A673 (cell line): ENCODE measurements around the gene CREB3L1. TPM values are rescaled to one million over a fixed set of nuclear protein-coding genes. Genes with fewer than 3 reads are reported as not detected.
A peak's percentile ranks its signal among the peaks of the same experiment; 100 is the strongest.

Experiments
- BruUV-seq: library from RNA; stranded (reverse); fragments of 400-500 nt; replicated peaks from 2 replicates; lab custom pipeline; 2021; lab: Mats Ljungman, UMichigan
- CTCF ChIA-PET: fragments of 300-600 bp; sonication (Branson Sonifier 250); formaldehyde crosslinking; loops from one replicate; lab custom pipeline; 2022; ENCODE audit warnings: antibody characterized with exemption; lab: Charles Lee
- POLR2A ChIA-PET: fragments of 300-600 bp; sonication (Branson Sonifier 250); formaldehyde crosslinking; loops from one replicate; lab custom pipeline; 2022; ENCODE audit warnings: antibody characterized with exemption; ENCODE audit not compliant: low non-redundant PET; lab: Charles Lee
- DNase-seq: peaks from one replicate; pipeline ENCODE4 v3.0.0-alpha.2; 2015; ENCODE audit warnings: low spot score
- H3K27ac ChIP-seq: fragments of 200-600 bp; sonication (generic); 2 replicates; pipeline ENCODE4 v1.5.1; 2016; ENCODE audit warnings: mixed run types, low read depth, mild to moderate bottlenecking, mixed read lengths, antibody characterized with exemption, low read length; ENCODE audit not compliant: poor library complexity, severe bottlenecking
- H3K27me3 ChIP-seq: fragments of 200-600 bp; sonication (generic); replicated peaks from 2 replicates; pipeline ENCODE4 v1.6.1; 2017; ENCODE audit warnings: mixed run types, low read depth, mild to moderate bottlenecking, mixed read lengths, antibody characterized with exemption, low read length; ENCODE audit not compliant: insufficient read depth, poor library complexity
- H3K36me3 ChIP-seq: fragments of 200-600 bp; sonication (generic); 2 replicates; pipeline ENCODE4 v1.6.1; 2016; ENCODE audit warnings: mixed run types, mild to moderate bottlenecking, mixed read lengths, antibody characterized with exemption, low read length; ENCODE audit not compliant: insufficient read depth, poor library complexity, severe bottlenecking
- H3K4me1 ChIP-seq: fragments of 200-600 bp; sonication (generic); 2 replicates; pipeline ENCODE4 v1.6.1; 2017; ENCODE audit warnings: mixed run types, mild to moderate bottlenecking, mixed read lengths, antibody characterized with exemption, low read length; ENCODE audit not compliant: insufficient read depth, poor library complexity, severe bottlenecking
- H3K4me3 ChIP-seq: fragments of 200-600 bp; sonication (generic); 2 replicates; pipeline ENCODE4 v1.5.1; 2016; ENCODE audit warnings: low read depth, mixed run types, mild to moderate bottlenecking, mixed read lengths, low read length; ENCODE audit not compliant: poor library complexity, severe bottlenecking
- H3K9me3 ChIP-seq: fragments of 200-600 bp; sonication (generic); 2 replicates; pipeline ENCODE4 v1.6.1; 2016; ENCODE audit warnings: mixed run types, low read depth, mild to moderate bottlenecking, mixed read lengths, antibody characterized with exemption, low read length; ENCODE audit not compliant: poor library complexity, severe bottlenecking
- EZH2 ChIP-seq: fragments of 200-600 bp; sonication (generic); IDR thresholded peaks from 2 replicates; pipeline ENCODE4 v1.6.1; 2017; ENCODE audit warnings: borderline replicate concordance, low read depth, mild to moderate bottlenecking, mixed read lengths, antibody characterized with exemption, low read length; ENCODE audit not compliant: poor library complexity, severe bottlenecking
- intact Hi-C: fragments of 100-400 bp; cut with micrococcal nuclease; formaldehyde crosslinking; loops from one replicate; pipeline ENCODE4 v1.10.0; 2022; ENCODE audit not compliant: unreplicated experiment
- total RNA-seq: library from RNA; stranded (reverse); gene quantifications from 2 replicates; pipeline ENCODE4 v1.2.3, GENCODE V29; 2021
- TF ChIP-seq, protein P1 (sequence below): fragments of 300-800, 200-600 bp; sonication (generic); conservative IDR thresholded peaks from 2 replicates; pipeline ENCODE4 v1.5.1; 2017; ENCODE audit warnings: low read depth, mild to moderate bottlenecking, antibody characterized with exemption, low read length, moderate library complexity, mixed read lengths

Gene CREB3L1
- total RNA-seq, 1 experiment from 2014 or later: 3.5 TPM

GRCh38 chr11:46333394-46333947 lies 56.0 kb downstream of the CREB3L1 start:
- intact Hi-C loops: loop anchor here (5.0 kb wide), 1 partner anchor 51 kb away; no protein-coding TSS in a partner anchor
- H3K36me3 ChIP-seq: no peaks in the 10 kb centered on the region
- CTCF ChIA-PET: no interaction called here
- H3K4me1 ChIP-seq: peaks cover 41% of the 10 kb centered on the region
- H3K27ac ChIP-seq: no peak overlapping the region
- H3K9me3 ChIP-seq: no peaks in the 10 kb centered on the region
- no peak for TF ChIP-seq EZH2
- TF ChIP-seq, protein P1, sequence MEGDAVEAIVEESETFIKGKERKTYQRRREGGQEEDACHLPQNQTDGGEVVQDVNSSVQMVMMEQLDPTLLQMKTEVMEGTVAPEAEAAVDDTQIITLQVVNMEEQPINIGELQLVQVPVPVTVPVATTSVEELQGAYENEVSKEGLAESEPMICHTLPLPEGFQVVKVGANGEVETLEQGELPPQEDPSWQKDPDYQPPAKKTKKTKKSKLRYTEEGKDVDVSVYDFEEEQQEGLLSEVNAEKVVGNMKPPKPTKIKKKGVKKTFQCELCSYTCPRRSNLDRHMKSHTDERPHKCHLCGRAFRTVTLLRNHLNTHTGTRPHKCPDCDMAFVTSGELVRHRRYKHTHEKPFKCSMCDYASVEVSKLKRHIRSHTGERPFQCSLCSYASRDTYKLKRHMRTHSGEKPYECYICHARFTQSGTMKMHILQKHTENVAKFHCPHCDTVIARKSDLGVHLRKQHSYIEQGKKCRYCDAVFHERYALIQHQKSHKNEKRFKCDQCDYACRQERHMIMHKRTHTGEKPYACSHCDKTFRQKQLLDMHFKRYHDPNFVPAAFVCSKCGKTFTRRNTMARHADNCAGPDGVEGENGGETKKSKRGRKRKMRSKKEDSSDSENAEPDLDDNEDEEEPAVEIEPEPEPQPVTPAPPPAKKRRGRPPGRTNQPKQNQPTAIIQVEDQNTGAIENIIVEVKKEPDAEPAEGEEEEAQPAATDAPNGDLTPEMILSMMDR: no peak
- no TSS peak for BruUV-seq
- DNase-seq: peak; percentile 64
- peak overlapping the region; percentile 54 for H3K4me3 ChIP-seq
- H3K27me3 ChIP-seq: peaks cover 14% of the 10 kb centered on the region
- POLR2A ChIA-PET: interaction anchor here (0.7 kb wide), 2 partner anchors 16 to 410 kb away, joined by 3 to 5 read pairs; no protein-coding TSS in a partner anchor

- Histone ChIP-seq H3K36me3 (no peaks in the 10 kb centered on the region), H3K27me3 (peaks cover 14% of the 10 kb centered on the region), H3K27ac (no peak overlapping the region), H3K9me3 (no peaks in the 10 kb centered on the region), H3K4me1 (peaks cover 48% of the 10 kb centered on the region), H3K4me3 (no peak overlapping the region)
- TF ChIP-seq, protein P1: no peak
- TF ChIP-seq EZH2: no peak
- BruUV-seq: no TSS peak
- intact Hi-C loops: loop anchor here (5.0 kb wide), 1 partner anchor 52 kb away; no protein-coding TSS in a partner anchor
- ChIA-PET POLR2A (interaction anchor here (0.7 kb wide), 2 partner anchors 15 to 410 kb away, joined by 3 to 5 read pairs; no protein-coding TSS in a partner anchor), CTCF (interaction anchor here (1.1 kb wide), 1 partner anchor 25 kb away, joined by 3 read pairs; no protein-coding TSS in a partner anchor)
- no peak for DNase-seq
Measured at GRCh38 chr11:46334211-46334610, 56.7 kb downstream of the CREB3L1 start.

- Histone ChIP-seq H3K4me1 (peaks cover 53% of the 10 kb centered on the region), H3K4me3 (no peak overlapping the region)
- POLR2A ChIA-PET: interaction anchor here (0.6 kb wide), 2 partner anchors 40 to 1202 kb away, joined by 3 read pairs; no protein-coding TSS in a partner anchor
Measured at GRCh38 chr11:46335271-46335670, 57.8 kb downstream of the CREB3L1 start.

More at GRCh38 chr11:46335271-46335670, 57.8 kb downstream of the CREB3L1 start:
- BruUV-seq: no TSS peak
- DNase-seq: no peak
- CTCF ChIA-PET: interaction anchor here (1.1 kb wide), 1 partner anchor 26 kb away, joined by 3 read pairs; no protein-coding TSS in a partner anchor
- H3K36me3 ChIP-seq: no peaks in the 10 kb centered on the region
- no peak overlapping the region for H3K27ac ChIP-seq
- peaks cover 14% of the 10 kb centered on the region for H3K27me3 ChIP-seq
- no peaks in the 10 kb centered on the region for H3K9me3 ChIP-seq
- TF ChIP-seq, protein P1: no peak
- TF ChIP-seq EZH2: no peak
- intact Hi-C loops: no loop called here
